ENCODE measurements around the gene LRRC4B. TPM values are rescaled to one million over a fixed set of nuclear protein-coding genes. Genes with fewer than 3 reads are reported as not detected.

The LRRC4B gene
- total RNA-seq, 1 donor from 2014 or later = 0.12 TPM

DNA sequence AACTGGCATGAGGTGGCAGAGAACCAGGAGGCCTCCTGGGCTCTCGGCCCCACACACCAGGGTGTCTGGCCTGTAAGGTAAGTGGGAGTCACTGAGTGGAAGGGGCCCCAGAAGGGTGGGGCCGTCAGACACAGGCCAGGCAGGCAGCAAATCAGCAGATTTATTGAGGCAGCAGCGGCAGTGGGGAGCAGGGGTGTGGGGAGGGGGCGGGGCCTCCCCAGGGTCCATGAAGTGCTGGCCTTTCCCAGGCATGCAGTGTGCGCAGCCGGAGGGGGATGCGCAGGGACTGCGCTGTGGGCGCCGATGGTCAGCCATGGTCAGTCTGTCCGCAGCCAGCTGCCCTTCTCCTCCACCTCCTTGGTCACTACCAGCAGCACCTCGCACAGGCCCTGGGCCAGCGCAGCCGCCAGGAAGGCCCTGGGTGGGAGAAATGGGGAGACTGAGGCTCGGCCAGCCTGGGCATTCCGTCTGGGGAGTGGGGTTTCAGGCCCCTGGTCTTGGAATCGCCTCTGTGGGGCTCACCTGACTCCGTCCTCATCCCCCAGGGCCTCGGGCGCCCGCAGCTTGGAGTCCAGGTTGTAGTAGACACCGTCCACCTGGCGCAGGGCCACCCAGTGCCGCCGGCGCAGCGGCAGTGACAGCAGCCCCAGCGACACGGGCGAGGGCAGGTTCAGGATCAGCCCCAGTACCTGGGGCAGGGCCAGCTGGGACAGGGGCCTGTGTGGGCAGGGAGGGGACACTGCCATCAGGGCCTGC is 62.2 kb downstream of the LRRC4B start:
- Mint-ChIP-seq H3K36me3 (ENCODE audit: low read depth) (peaks cover 15% of the 10 kb centered on the region), H3K4me3 (no peak overlapping the region), H3K9me3 (no peaks in the 10 kb centered on the region), H3K27me3 (no peaks in the 10 kb centered on the region), H3K27ac (no peak overlapping the region), H3K4me1 (peaks cover 15% of the 10 kb centered on the region)
- intact Hi-C loops (cut with micrococcal nuclease) = no loop called here
- DNase-seq = no peak

- DNase-seq = no peak
- no peak overlapping the region for H3K27ac Mint-ChIP-seq
- intact Hi-C loops (cut with micrococcal nuclease) = no loop called here
- peaks cover 4% of the 10 kb centered on the region for H3K36me3 Mint-ChIP-seq (ENCODE audit: low read depth)
- H3K27me3 Mint-ChIP-seq = no peaks in the 10 kb centered on the region
- no peaks in the 10 kb centered on the region for H3K9me3 Mint-ChIP-seq
- no peak overlapping the region for H3K4me3 Mint-ChIP-seq
- H3K4me1 Mint-ChIP-seq = no peaks in the 10 kb centered on the region
Observed at GRCh38 chr19:50501568-50502475, 66.4 kb downstream of the LRRC4B start.

GRCh38 chr19:50501186-50501567 is 67.1 kb downstream of the LRRC4B start:
- peaks cover 4% of the 10 kb centered on the region for H3K36me3 Mint-ChIP-seq (ENCODE audit: low read depth)
- DNase-seq = peak; percentile 57
- no peaks in the 10 kb centered on the region for H3K4me1 Mint-ChIP-seq
- intact Hi-C loops (cut with micrococcal nuclease) = no loop called here
- H3K27ac Mint-ChIP-seq = no peak overlapping the region
- H3K4me3 Mint-ChIP-seq = no peak overlapping the region
- H3K27me3 Mint-ChIP-seq = no peaks in the 10 kb centered on the region
- H3K9me3 Mint-ChIP-seq = no peaks in the 10 kb centered on the region

- no peaks in the 10 kb centered on the region for H3K4me1 Mint-ChIP-seq
- intact Hi-C loops (cut with micrococcal nuclease) = no loop called here
- no peak overlapping the region for H3K4me3 Mint-ChIP-seq
- no peak overlapping the region for H3K27ac Mint-ChIP-seq
- H3K36me3 Mint-ChIP-seq (ENCODE audit: low read depth) = peaks cover 4% of the 10 kb centered on the region
- peak; percentile 54 for DNase-seq
- no peaks in the 10 kb centered on the region for H3K9me3 Mint-ChIP-seq
- no peaks in the 10 kb centered on the region for H3K27me3 Mint-ChIP-seq
Observed at GRCh38 chr19:50500753-50501151, 67.5 kb downstream of the LRRC4B start.

- no peaks in the 10 kb centered on the region for H3K4me1 Mint-ChIP-seq
- H3K4me3 Mint-ChIP-seq = no peak overlapping the region
- intact Hi-C loops (cut with micrococcal nuclease) = no loop called here
- H3K36me3 Mint-ChIP-seq (ENCODE audit: low read depth) = peaks cover 2% of the 10 kb centered on the region
- no peaks in the 10 kb centered on the region for H3K27me3 Mint-ChIP-seq
- H3K9me3 Mint-ChIP-seq = no peaks in the 10 kb centered on the region
- H3K27ac Mint-ChIP-seq = no peak overlapping the region
- peak; percentile 61 for DNase-seq
Observed at GRCh38 chr19:50500060-50500752, 68.0 kb downstream of the LRRC4B start.

- no peak overlapping the region for H3K4me3 Mint-ChIP-seq
- intact Hi-C loops (cut with micrococcal nuclease) = no loop called here
- H3K4me1 Mint-ChIP-seq = no peaks in the 10 kb centered on the region
- DNase-seq = no peak
- H3K9me3 Mint-ChIP-seq = no peaks in the 10 kb centered on the region
- no peaks in the 10 kb centered on the region for H3K27me3 Mint-ChIP-seq
- H3K36me3 Mint-ChIP-seq (ENCODE audit: low read depth) = no peaks in the 10 kb centered on the region
- H3K27ac Mint-ChIP-seq = no peak overlapping the region
Observed at GRCh38 chr19:50498219-50499056, 69.8 kb downstream of the LRRC4B start.

DNA sequence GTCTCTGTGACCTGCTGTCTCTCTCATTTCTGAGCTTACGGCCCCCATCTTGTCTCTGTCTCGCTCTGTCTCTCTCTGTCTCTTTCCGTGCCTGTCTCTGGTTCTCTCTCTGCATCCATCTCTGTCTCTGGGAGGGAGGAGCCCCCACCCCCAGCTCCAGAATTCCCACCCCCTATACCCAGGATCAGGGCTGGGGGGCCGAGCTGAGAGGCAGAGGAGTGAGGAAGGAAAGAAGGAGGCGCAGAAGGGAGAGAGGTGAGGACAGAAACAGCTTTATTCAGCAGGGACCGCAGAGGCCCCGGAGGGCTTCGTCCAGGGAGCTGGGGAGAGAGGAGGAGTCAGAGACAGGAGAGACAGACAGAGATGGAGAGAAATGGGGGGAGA is 71.2 kb downstream of the LRRC4B start:
- no peaks in the 10 kb centered on the region for H3K9me3 Mint-ChIP-seq
- peaks cover 3% of the 10 kb centered on the region for H3K27me3 Mint-ChIP-seq
- no peak overlapping the region for H3K4me3 Mint-ChIP-seq
- no peaks in the 10 kb centered on the region for H3K36me3 Mint-ChIP-seq (ENCODE audit: low read depth)
- peaks cover 5% of the 10 kb centered on the region for H3K4me1 Mint-ChIP-seq
- intact Hi-C loops (cut with micrococcal nuclease) = no loop called here
- no peak overlapping the region for H3K27ac Mint-ChIP-seq
- no peak for DNase-seq

- H3K27ac Mint-ChIP-seq = no peak overlapping the region
- H3K4me1 Mint-ChIP-seq = peaks cover 11% of the 10 kb centered on the region
- DNase-seq = no peak
- H3K36me3 Mint-ChIP-seq (ENCODE audit: low read depth) = peaks cover 2% of the 10 kb centered on the region
- no peaks in the 10 kb centered on the region for H3K9me3 Mint-ChIP-seq
- H3K27me3 Mint-ChIP-seq = peaks cover 9% of the 10 kb centered on the region
- H3K4me3 Mint-ChIP-seq = no peak overlapping the region
- intact Hi-C loops (cut with micrococcal nuclease) = no loop called here
Observed at GRCh38 chr19:50496189-50497021, 71.8 kb downstream of the LRRC4B start.

DNA sequence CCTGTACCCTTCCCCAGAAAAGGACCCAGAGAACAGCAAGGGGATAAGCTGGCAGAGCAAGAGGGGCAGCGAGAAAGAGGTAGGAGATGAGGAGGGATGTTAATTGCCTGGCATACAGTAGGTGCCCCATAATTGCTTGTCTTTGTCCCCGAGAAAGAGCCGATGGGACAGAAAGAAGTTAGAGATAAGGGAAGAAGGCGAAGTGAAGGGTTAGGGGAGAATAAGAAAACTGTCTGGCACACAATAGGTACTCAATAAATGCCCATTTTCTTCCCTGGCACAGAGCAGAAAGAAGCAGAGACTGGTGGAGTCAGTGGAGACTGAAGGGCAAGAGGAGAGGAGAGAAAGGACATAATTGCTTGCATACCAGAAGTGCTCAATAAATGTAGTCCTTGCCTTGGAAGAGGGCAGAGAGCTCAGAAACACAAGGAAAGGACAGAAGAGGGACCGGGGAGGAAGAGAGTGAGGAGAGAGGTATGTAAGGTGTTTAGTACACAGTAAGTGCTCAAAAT is 73.2 kb downstream of the LRRC4B start:
- no peak for DNase-seq
- no peak overlapping the region for H3K4me3 Mint-ChIP-seq
- peaks cover 15% of the 10 kb centered on the region for H3K4me1 Mint-ChIP-seq
- no peaks in the 10 kb centered on the region for H3K9me3 Mint-ChIP-seq
- intact Hi-C loops (cut with micrococcal nuclease) = no loop called here
- H3K36me3 Mint-ChIP-seq (ENCODE audit: low read depth) = peaks cover 2% of the 10 kb centered on the region
- H3K27me3 Mint-ChIP-seq = peaks cover 10% of the 10 kb centered on the region
- no peak overlapping the region for H3K27ac Mint-ChIP-seq

GRCh38 chr19:50494186-50495019 is 73.8 kb downstream of the LRRC4B start:
- intact Hi-C loops (cut with micrococcal nuclease) = no loop called here
- Mint-ChIP-seq H3K4me1 (peaks cover 15% of the 10 kb centered on the region), H3K9me3 (no peaks in the 10 kb centered on the region), H3K27ac (no peak overlapping the region), H3K27me3 (peaks cover 10% of the 10 kb centered on the region), H3K36me3 (ENCODE audit: low read depth) (peaks cover 6% of the 10 kb centered on the region), H3K4me3 (no peak overlapping the region)
- DNase-seq = no peak

DNA sequence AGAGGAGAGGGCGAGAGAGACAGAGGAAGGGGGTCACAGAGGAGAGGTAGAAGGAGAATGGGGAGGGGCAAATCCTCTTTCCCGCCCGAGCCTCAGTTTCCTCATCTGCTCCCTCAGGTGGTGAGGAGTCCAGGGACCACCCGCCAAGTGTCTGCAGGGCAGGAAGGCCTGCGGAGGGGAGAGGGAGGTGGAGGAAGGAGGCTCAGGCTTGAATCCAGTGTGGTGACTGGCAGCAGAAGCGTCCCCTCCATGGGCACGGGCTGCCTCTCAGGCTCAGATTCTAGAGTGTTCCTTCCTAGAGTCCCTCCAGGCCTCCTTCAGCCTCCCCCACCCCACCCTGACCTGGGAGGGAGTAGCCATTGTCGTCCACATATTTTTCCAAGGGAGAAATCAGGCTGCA is 75.1 kb downstream of the LRRC4B start:
- peaks cover 6% of the 10 kb centered on the region for H3K36me3 Mint-ChIP-seq (ENCODE audit: low read depth)
- no peaks in the 10 kb centered on the region for H3K9me3 Mint-ChIP-seq
- no peak for DNase-seq
- no peak overlapping the region for H3K27ac Mint-ChIP-seq
- H3K4me3 Mint-ChIP-seq = no peak overlapping the region
- peaks cover 15% of the 10 kb centered on the region for H3K4me1 Mint-ChIP-seq
- peaks cover 10% of the 10 kb centered on the region for H3K27me3 Mint-ChIP-seq
- intact Hi-C loops (cut with micrococcal nuclease) = no loop called here

Measured in activated CD4-positive, alpha-beta T cell treated with anti-CD3 and anti-CD28 coated beads, Interleukin-2, amount 10 ng/mL, durations not matched to agents 24 days and 14 days (primary cell).